Measurements from ENCODE around the gene PGBD5.

The PGBD5 gene

GRCh38 chr1:230320804-230321203 lies 105.3 kb downstream of the PGBD5 start:
- DNase-seq = no peak

- DNase-seq = no peak
Observed at GRCh38 chr1:230319014-230319747, 107.0 kb downstream of the PGBD5 start.

- no peak for DNase-seq
Observed at GRCh38 chr1:230317823-230318819, 108.0 kb downstream of the PGBD5 start.

GRCh38 chr1:230316864-230317745 lies 109.0 kb downstream of the PGBD5 start:
- no peak for DNase-seq

GRCh38 chr1:230315099-230315498 lies 111.0 kb downstream of the PGBD5 start:
- no peak for DNase-seq

- no peak for DNase-seq
Observed at GRCh38 chr1:230314142-230314470, 112.0 kb downstream of the PGBD5 start.

GRCh38 chr1:230313453-230314141 lies 112.5 kb downstream of the PGBD5 start:
- DNase-seq = no peak

GRCh38 chr1:230312676-230313075 lies 113.5 kb downstream of the PGBD5 start:
- no peak for DNase-seq

- DNase-seq = peak; percentile 19
Observed at GRCh38 chr1:230310381-230311163, 115.6 kb downstream of the PGBD5 start.

- no peak for DNase-seq
Observed at GRCh38 chr1:230309646-230310177, 116.4 kb downstream of the PGBD5 start.

GRCh38 chr1:230308821-230309220 lies 117.3 kb downstream of the PGBD5 start:
- DNase-seq = no peak

- DNase-seq = no peak
Observed at GRCh38 chr1:230308039-230308438, 118.1 kb downstream of the PGBD5 start.

GRCh38 chr1:230307213-230307612 lies 118.9 kb downstream of the PGBD5 start:
- DNase-seq = no peak

- DNase-seq = no peak
Observed at GRCh38 chr1:230306169-230306568, 120.0 kb downstream of the PGBD5 start.

- DNase-seq = no peak
Observed at GRCh38 chr1:230303822-230304221, 122.3 kb downstream of the PGBD5 start.

GRCh38 chr1:230303069-230303468 lies 123.1 kb downstream of the PGBD5 start:
- no peak for DNase-seq

GRCh38 chr1:230301822-230302221 lies 124.3 kb downstream of the PGBD5 start:
- DNase-seq = no peak

GRCh38 chr1:230301322-230301721 lies 124.8 kb downstream of the PGBD5 start:
- no peak for DNase-seq

- DNase-seq = no peak
Observed at GRCh38 chr1:230300322-230301301, 125.5 kb downstream of the PGBD5 start.

All from GDM1 (cell line).